Measurements from ENCODE around the gene TRAPPC6A.

Gene TRAPPC6A

DNA sequence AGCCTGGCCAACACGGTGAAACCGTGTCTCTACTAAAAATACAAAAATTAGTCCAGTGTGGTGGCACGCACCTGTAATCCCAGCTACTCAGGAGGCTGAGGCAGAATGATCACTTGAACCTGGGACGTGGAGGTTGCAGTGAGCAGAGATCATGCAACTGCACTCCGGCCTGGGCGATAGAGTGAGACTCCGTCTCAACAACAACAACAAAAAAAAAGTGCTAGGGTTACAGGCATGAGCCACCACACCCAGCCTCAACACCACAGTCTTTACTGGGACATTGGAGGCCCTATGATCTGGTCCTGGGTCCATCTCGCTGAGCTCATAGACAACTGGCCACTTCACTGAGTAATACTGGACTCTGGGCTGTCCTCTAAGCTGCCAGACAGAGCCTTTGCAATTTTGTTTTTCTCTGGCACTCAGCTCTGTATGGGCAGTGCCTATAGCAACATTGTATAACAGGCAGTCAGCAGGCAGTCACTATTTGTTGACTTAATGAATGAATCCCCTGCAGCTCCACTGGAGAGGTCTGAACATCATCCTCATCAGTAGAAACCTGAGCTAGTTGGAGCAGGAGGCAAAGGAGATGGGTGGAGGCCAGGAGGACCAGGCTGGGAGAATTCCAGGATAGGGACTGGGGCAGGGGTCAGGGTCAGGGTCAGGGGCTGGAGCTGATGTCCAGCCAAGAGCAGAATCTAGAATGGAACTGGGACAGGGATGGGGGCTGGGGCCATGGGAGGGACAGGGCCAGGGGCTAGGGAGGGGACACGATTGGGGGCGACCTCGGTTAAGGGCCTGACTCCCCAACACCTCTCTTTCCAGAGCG lies 8.7 kb upstream of the TRAPPC6A start:
- DNase-seq (ENCODE audit: low read depth, low spot score), result no peak

GRCh38 chr19:45184115-45184514 lies 6.1 kb upstream of the TRAPPC6A start:
- no peak for DNase-seq (ENCODE audit: low read depth, low spot score)

DNA sequence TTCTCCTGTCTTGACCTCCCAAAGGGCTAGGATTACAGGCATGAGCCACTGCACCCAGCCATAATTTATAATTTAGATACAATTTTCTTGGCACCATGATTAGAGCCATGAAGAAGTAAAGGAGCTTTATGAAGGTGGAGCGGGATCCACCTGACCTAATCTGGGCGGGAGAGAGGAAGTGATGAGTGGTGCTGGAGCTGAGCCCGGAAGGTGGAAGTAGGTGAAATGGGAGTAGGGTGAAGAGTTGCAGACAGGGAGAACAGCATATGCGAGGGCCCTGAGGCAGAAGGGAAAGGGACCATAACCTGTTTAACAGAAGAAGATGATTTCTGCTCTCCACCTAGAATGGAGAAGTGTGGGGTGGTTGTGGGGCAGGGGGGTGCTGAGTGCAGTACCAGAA lies 4.7 kb upstream of the TRAPPC6A start:
- DNase-seq (ENCODE audit: low read depth, low spot score), result no peak

DNA sequence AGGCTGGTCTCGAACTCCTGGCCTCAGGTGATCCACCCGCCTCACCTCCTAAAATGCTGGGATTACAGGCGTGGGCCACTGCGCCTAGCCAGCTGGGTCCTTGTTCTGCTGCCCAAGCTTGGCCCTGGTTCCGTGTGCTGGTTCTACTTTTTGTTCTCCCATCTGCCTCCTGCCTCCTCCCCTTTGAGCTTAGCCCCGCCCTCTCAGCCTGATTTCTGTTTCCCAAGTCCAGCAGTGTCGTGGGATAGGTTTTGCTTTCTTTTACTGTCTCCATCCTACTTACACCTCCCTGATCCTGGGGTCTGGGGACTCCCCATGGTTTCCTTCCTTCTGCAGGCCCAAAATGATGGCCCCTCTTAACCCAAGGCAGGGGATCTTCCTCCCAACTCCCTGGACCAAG lies 2.9 kb upstream of the TRAPPC6A start:
- DNase-seq (ENCODE audit: low read depth, low spot score), result no peak

GRCh38 chr19:45179892-45180370 lies 1.9 kb upstream of the TRAPPC6A start:
- DNase-seq (ENCODE audit: low read depth, low spot score), result no peak

DNA sequence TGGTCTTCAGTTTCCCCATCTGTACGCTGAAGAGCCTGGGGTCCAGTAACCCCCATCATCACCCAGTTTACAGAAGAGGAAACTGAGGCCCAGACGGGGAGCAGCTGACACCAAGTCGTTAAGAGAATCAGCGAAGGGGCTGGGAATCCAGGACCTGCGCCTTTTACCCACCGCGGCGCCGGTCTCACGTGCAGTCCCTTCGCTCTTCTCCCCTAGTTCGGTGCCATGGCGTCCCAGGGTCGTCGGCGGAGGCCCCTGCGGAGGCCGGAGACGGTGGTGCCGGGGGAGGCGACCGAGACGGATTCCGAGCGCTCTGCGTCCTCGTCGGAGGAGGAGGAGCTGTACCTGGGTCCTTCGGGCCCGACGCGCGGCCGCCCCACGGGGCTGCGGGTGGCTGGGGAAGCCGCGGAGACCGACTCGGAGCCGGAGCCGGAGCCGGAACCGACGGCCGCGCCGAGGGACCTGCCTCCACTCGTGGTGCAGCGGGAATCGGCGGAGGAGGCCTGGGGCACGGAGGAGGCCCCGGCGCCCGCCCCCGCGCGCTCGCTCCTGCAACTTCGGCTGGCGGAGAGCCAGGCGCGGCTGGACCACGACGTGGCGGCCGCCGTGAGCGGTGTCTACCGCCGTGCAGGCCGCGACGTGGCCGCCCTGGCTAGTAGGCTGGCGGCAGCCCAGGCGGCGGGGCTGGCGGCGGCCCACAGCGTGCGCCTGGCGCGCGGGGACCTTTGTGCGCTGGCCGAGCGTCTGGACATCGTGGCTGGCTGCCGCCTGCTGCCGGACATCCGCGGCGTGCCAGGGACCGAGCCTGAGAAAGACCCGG lies 1.2 kb upstream of the TRAPPC6A start:
- DNase-seq (ENCODE audit: low read depth, low spot score), result peak; percentile 71

GRCh38 chr19:45178262-45179071 lies 430 bp upstream of the TRAPPC6A start, which contains the start of gene BLOC1S3:
Gene BLOC1S3, plus strand, starts transcription at chr19:45178784. Its CDS starts 513 bp downstream, at chr19:45179297.
- DNase-seq (ENCODE audit: low read depth, low spot score), result peak; percentile 100

- no peak for DNase-seq (ENCODE audit: low read depth, low spot score)
Observed at GRCh38 chr19:45175515-45176345, 2.3 kb downstream of the TRAPPC6A start.

DNA sequence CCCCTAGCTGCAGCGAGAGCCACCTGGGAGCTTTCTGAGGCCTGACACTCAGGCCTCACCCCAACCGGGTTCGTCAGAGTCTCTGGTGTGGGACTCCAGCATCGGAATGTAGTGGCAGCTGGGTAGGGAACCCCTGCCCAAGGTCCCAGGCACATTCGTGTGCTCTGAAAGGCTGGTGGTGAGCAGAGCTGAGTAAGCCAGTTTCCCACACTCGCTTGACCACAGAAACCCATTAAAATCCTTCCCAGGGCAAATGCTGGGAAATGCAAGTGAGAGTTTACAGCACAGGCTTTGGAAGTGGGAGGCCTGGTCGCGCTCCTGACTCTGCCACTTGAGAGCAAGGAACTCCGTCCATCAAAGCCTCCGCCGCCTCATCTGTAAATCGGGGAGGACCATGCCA lies 4.2 kb downstream of the TRAPPC6A start:
- peak; percentile 94 for DNase-seq (ENCODE audit: low read depth, low spot score)

DNA sequence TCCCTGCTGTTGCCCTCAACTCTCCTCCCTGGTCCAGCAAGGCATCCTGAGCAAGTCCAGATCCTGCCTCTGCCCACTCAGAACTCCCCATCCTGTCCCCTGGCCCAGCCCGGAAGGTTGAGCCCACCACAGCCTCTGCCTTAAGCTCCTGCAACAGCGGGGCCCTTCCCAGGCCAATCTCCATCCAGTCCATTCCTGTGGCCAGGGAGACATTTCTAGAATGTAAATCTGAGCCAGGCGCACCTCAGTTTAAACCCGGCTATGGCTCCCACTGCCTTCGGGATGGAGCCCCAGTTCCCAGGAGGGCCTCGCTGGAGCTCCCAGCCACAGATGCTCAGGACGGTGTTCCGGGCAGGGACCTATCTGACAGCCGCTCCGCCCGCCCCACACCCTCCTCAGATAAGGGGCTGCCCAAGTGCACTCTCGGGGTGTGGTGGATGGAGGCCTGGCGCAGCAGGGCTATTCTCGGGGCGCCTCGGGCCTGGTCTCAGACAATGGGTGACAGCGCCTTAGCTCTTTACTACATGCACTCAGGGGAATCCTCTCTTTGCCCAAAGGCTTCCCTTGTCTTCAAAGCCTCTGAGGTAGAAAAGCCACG lies 5.3 kb downstream of the TRAPPC6A start:
- peak; percentile 60 for DNase-seq (ENCODE audit: low read depth, low spot score)

GRCh38 chr19:45172173-45172572 lies 5.9 kb downstream of the TRAPPC6A start:
- no peak for DNase-seq (ENCODE audit: low read depth, low spot score)

- DNase-seq (ENCODE audit: low read depth, low spot score), result peak; percentile 23
Observed at GRCh38 chr19:45171211-45171623, 6.8 kb downstream of the TRAPPC6A start.

DNA sequence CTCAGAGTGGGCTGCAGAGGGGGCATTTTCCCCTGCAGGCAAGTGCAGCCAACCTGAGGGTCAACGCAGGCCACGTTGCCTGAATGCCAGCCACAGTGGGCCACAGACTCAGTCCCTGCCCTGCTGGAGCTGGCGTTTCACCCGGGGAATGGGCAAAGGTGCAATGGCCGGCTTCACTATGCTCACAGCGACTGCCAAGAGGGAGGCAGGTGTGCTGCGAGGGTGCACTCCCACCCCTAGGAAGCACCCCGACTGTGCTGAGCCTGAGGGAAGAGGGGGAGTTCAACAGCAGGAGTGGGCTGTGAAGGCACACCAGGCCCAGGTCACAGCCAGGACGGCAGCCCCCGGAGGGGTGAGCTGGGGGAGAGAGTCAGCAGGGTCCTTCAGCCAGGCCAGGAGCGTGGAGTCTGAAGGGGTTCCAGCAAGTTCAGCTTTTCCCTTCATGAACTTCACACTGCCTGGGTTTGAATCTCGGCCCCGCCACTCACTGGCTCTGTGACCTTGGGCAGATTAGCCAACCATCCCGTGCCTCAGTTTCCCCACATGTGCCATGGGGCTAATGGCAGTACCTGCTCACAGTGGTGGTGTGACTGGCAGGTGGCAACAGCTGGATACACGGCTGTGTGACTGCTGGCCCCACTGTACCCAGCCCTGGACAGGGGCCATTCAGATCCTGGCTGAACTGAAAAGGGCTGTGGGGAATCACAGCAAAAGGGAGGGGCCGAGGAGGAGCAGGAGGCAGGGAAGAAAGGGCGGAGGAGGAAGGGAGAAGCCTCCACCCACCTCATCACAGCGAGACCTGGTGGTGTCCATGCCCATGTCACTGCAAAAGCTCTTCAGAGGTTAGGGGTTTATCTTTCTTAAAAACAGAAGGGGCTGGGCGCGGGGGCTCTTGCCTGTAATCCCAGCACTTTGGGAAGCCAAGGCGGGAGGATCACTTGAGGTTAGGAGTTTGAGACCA lies 7.6 kb downstream of the TRAPPC6A start:
- DNase-seq (ENCODE audit: low read depth, low spot score), result peak; percentile 2

GRCh38 chr19:45169602-45170001 lies 8.4 kb downstream of the TRAPPC6A start:
- DNase-seq (ENCODE audit: low read depth, low spot score), result no peak

- DNase-seq (ENCODE audit: low read depth, low spot score), result no peak
Observed at GRCh38 chr19:45168767-45169351, 9.2 kb downstream of the TRAPPC6A start.

DNA sequence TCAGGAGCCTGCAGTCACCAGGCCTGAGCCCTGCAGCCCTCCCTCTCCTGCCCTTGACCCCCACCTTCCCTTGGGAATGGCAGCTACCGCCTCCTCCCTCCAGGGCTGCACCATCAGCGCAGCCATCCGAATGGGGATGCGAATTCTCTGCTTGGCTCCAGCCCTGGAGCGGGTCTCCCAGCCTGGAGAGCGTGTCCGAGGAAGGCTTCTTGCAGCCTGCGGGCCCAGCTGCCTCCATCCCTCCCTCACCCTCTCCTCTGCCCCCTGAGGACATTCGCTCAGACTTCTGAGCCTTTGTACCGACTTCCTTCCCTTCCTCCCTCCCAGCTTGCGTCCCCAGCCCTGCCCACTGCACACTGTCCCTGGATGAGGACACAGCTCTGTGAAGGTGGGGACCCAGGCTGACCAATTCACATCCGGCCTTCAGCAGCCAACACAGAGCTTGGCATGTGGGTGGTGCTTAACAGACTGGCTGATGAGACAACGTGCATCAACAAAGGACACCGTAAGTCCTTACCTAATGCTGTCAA lies 11.2 kb downstream of the TRAPPC6A start:
- no peak for DNase-seq (ENCODE audit: low read depth, low spot score)

DNA sequence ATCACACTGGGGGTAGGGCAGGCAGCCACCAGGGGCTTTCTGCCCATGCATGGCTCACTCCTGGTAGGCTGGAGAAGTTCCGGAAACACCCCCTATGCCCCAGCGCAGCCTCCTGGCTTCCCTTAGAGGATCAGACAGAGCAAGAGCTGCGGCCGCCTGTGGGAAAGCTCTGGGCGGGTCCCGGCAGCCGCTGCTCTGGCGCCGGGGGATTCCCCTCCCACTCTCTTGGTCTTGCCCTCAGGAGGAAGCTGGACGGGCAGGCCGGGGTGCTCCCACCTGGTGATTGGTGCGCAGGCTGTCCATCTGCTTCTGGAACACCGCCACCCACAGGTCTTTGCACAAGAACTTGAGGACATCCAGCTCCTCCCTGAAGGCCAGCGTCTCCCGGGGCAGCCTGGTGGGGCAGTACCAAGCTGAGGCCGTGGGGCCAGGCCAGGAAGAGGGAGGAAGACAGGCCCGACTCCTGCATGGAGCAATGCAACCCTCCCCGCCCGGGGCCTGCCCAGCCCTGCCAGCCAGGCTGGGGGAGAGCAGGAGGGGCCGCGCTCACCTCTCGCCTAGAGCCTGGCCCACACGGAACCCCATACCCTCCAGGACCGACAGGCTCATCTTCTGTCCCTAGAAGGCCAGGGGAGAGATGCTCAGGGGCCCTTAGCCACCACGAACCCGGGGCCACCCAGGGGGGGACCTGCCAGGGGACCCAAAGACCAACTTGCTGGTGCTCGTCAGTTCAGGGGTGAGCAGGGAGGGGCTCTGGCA lies 13.3 kb downstream of the TRAPPC6A start:
- peak; percentile 74 for DNase-seq (ENCODE audit: low read depth, low spot score)

Data from astrocyte of the hippocampus (primary cell).